HepG2 (cell line): ENCODE measurements around the gene BBS12. TPM values are rescaled to one million over a fixed set of nuclear protein-coding genes. Genes with fewer than 3 reads are reported as not detected.
"Not testable (repeated sequence)": the region's sequence is repeated elsewhere in the genome, so short reads cannot be mapped to it uniquely, and the experiment has no call there.

Source experiments
- ATAC-seq: fragments of 200-7000 bp; cut with Tn5 transposase; 3 replicates; pipeline ENCODE4 v1.9.1; 2020; ENCODE audit warnings: mild to moderate bottlenecking, moderate library complexity
- BruUV-seq: library from RNA; stranded (reverse); fragments of 400-500 nt; replicated peaks from 2 replicates; lab custom pipeline; 2021; lab: Mats Ljungman, UMichigan
- CTCF ChIA-PET: fragments of 300-600 bp; formaldehyde crosslinking; extraction: SDS; loops from one replicate; lab custom pipeline; 2021; ENCODE audit warnings: low total read pairs, inconsistent platforms, low intra/inter-chr PET ratio; lab: Yijun Ruan, JAX
- POLR2A ChIA-PET: fragments of 350-600 bp; sonication (Branson Sonifier 250); formaldehyde crosslinking; loops from one replicate; lab custom pipeline; 2020; ENCODE audit warnings: antibody characterized with exemption, inconsistent platforms; lab: Yijun Ruan, JAX
- DNase-seq: peaks from one replicate; pipeline ENCODE4 v3.0.0-alpha.2; 2015; ENCODE audit warnings: low spot score
- FAIRE-seq: peaks from 3 replicates; lab custom pipeline; 2011; peaks lifted over from hg19 to GRCh38; lab: Jason Lieb, UNC
- H2AFZ ChIP-seq: one replicate; pipeline ENCODE4 v1.6.1; 2011; ENCODE audit warnings: low read length, inconsistent platforms
- H3K27ac ChIP-seq: fragments of 300-600 bp; 3 replicates; pipeline ENCODE4 v1.8.0; 2011; ENCODE audit warnings: mixed run types, mild to moderate bottlenecking, mixed read lengths, low read length, inconsistent platforms; ENCODE audit not compliant: insufficient read depth; ENCODE audit errors: extremely low read length
- H3K27me3 ChIP-seq, 2 experiments: fragments of 200-600 bp in 1 of 2; 2 replicates in 1 of 2; 3 replicates in 1 of 2; pipeline versions ENCODE4 v1.6.0 to v1.8.0; 2011; ENCODE audit warnings: low read length in 2 of 2, mild to moderate bottlenecking in 2 of 2, moderate library complexity in 2 of 2, inconsistent platforms in 1 of 2; ENCODE audit not compliant: insufficient read depth in 2 of 2, control insufficient read depth in 1 of 2
- H3K36me3 ChIP-seq, 2 experiments: fragments of 200-600 bp in 1 of 2; replicated peaks in 1 of 2; 2 replicates in 1 of 2; 3 replicates in 1 of 2; pipeline versions ENCODE4 v1.5.1 to v1.8.0; 2011; ENCODE audit warnings: low read length in 2 of 2, inconsistent platforms in 1 of 2; ENCODE audit not compliant: insufficient read depth in 2 of 2, control insufficient read depth in 1 of 2
- H3K4me1 ChIP-seq: 2 replicates; pipeline ENCODE4 v1.5.1; 2012; ENCODE audit warnings: low read length, inconsistent platforms; ENCODE audit not compliant: insufficient read depth
- H3K4me2 ChIP-seq: 2 replicates; pipeline ENCODE4 v1.6.0; 2011; ENCODE audit warnings: low read depth, low read length, inconsistent platforms
- H3K4me3 ChIP-seq, 3 experiments: fragments of 200-600 bp in 1 of 3; sonication (generic), shearing (Covaris generic) in 1 of 3; replicated peaks in 1 of 3; 2 replicates each; pipeline ENCODE4 v1.5.1; 2011 to 2016; ENCODE audit warnings: low read length in 3 of 3, inconsistent platforms in 2 of 3, low read depth in 2 of 3, mild to moderate bottlenecking in 2 of 3, control low read depth in 1 of 3, mixed read lengths in 1 of 3; ENCODE audit not compliant: insufficient read depth in 1 of 3
- H3K79me2 ChIP-seq: one replicate; pipeline ENCODE4 v1.6.1; 2011; ENCODE audit warnings: low read length, inconsistent platforms; ENCODE audit not compliant: insufficient read depth
- H3K9ac ChIP-seq: 2 replicates; pipeline ENCODE4 v1.6.0; 2011; ENCODE audit warnings: mild to moderate bottlenecking, low read depth, low read length, inconsistent platforms; ENCODE audit not compliant: insufficient read depth
- H3K9me3 ChIP-seq: 2 replicates; pipeline ENCODE4 v1.5.1; 2012; ENCODE audit warnings: mild to moderate bottlenecking, low read length
- H4K20me1 ChIP-seq: 2 replicates; pipeline ENCODE4 v1.6.0; 2011; ENCODE audit warnings: inconsistent platforms, mild to moderate bottlenecking, low read length, moderate library complexity; ENCODE audit not compliant: insufficient read depth
- BRD4 ChIP-seq: sonication (generic); formaldehyde crosslinking; IDR thresholded peaks from 2 replicates; pipeline ENCODE4 v1.4.0; 2020; ENCODE audit warnings: missing genetic modification reagents
- EZH2 ChIP-seq: conservative IDR thresholded peaks from 2 replicates; pipeline ENCODE4 v1.6.1; 2012; ENCODE audit warnings: mild to moderate bottlenecking, low read depth, low read length, moderate library complexity
- RFXANK ChIP-seq: IDR thresholded peaks from 2 replicates; pipeline ENCODE4 v1.6.1; 2016
- ZSCAN31 ChIP-seq: sonication (generic); formaldehyde crosslinking; IDR thresholded peaks from 2 replicates; pipeline ENCODE4 v1.5.0; 2020; ENCODE audit warnings: low read depth, mild to moderate bottlenecking, missing genetic modification reagents
- WGBS: methylation state at CpG from one replicate; pipeline ENCODE4 v1.1.6; 2017; ENCODE audit warnings: low lambda C conversion rate; 5-methylcytosine and 5-hydroxymethylcytosine counted together
- in situ Hi-C: cut with HindIII; loops from 2 replicates; pipeline ENCODE4 v1.10.0; 2017; ENCODE audit warnings: low pct_unique_long_range_greater_than_20kb; ENCODE audit not compliant: extremely low pct_ligation_motif_present
- intact Hi-C: fragments of 100-400 bp; cut with micrococcal nuclease; formaldehyde crosslinking; loops from one replicate; pipeline ENCODE4 v1.10.0; 2022; ENCODE audit not compliant: unreplicated experiment
- polyA plus RNA-seq, 8 experiments: library from polyadenylated mRNA; depleted of rRNA in 3 of 8; stranded (reverse) in 7 of 8; unstranded in 1 of 8; fragments of >200 nt; fragmentation: Illumina TruSeq in 4 of 8; extraction: Trizol in 4 of 8; gene quantifications; 2 replicates each; pipeline versions ENCODE4 v1.2.1 to v1.2.3, GENCODE V29; 2011 to 2016; ENCODE audit warnings: low read depth in 4 of 8, missing spikeins in 1 of 8, mixed read lengths in 1 of 8; ENCODE audit not compliant: insufficient read depth in 1 of 8
- total RNA-seq, 5 experiments: library from RNA; depleted of rRNA; stranded (reverse); fragments of >200 nt; fragmentation: Illumina TruSeq; extraction: Trizol; gene quantifications; 2 replicates each; pipeline ENCODE4 v1.2.3, GENCODE V29; 2016; ENCODE audit warnings: low read depth in 1 of 5

Gene BBS12
- total and polyA plus RNA-seq, 2 of the 13 experiments (the other 11 are each of a cell fraction or from before 2014, with no cell fraction given) = 0.32 to 1.7 TPM

DNA sequence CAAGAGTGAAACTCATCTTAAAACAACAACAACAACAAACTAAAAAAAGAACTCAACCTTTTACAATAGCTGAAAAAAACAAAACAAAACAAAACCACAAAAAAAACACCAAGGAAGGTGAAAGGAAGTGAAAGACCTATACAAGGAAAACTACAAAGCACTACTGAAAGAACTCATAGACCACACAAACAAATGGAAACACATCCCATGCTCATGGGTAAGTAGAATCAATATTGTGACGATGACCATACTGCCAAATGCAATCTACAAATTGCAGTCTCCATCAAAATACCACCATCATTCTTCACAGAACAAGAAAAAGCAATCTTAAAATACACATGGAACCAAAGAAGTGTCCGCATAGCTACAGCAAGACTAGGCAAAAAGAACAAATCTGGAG is 52.6 kb downstream of the BBS12 start:
- intact Hi-C loops (no loop called here), in situ Hi-C loops (no loop called here)
- Histone ChIP-seq H3K4me1 (peaks cover 15% of the 10 kb centered on the region), H3K79me2 (no peaks in the 10 kb centered on the region), H3K27ac (no peak overlapping the region), H3K9ac (no peak overlapping the region), H3K36me3 (no peaks in the 10 kb centered on the region), H3K4me2 (no peak overlapping the region), H3K4me3 (no peak overlapping the region), H4K20me1 (no peaks in the 10 kb centered on the region), H3K9me3 (no peaks in the 10 kb centered on the region), H2AFZ (no peak overlapping the region), H3K27me3 (no peaks in the 10 kb centered on the region)
- FAIRE-seq = no peak
- TF ChIP-seq RFXANK (CRISPR knock-in tag) (no peak), EZH2 (no peak), BRD4 (CRISPR knock-in tag) (no peak), ZSCAN31 (no peak)
- BruUV-seq = no TSS peak
- WGBS = 97% methylated on average over 2 of the region's 2 CpGs
- DNase-seq = no peak
- no peak for ATAC-seq
- CTCF ChIA-PET = no interaction called here
- POLR2A ChIA-PET = no interaction called here

DNA sequence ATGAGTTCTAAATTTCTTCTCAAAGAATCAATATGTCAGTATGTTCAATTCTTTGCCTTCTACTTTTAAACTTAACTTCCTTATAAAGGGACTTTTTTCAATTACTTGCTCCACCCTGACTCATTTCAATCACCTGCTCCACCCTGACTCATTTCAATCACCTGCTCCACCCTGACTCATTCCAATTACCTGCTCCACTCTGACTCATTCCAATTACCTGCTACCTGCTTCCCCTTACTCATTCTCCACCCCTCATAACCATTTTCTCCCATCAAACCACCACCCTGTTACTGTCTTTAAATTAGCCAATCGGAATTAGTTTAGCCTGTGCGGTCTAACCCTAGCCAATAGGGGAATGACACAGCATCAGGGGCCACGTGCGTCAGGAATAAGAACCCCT is 53.8 kb downstream of the BBS12 start:
- H3K9ac ChIP-seq, H3K36me3 ChIP-seq, H3K4me2 ChIP-seq, in situ Hi-C loops, ATAC-seq, H2AFZ ChIP-seq, CTCF ChIA-PET, H3K27me3 ChIP-seq, BruUV-seq, H4K20me1 ChIP-seq, H3K4me3 ChIP-seq, H3K79me2 ChIP-seq, H3K9me3 ChIP-seq, FAIRE-seq, H3K27ac ChIP-seq, POLR2A ChIA-PET, DNase-seq, intact Hi-C loops: not testable (repeated sequence)
- H3K4me1 ChIP-seq = peaks cover 15% of the 10 kb centered on the region
- WGBS = 89% methylated on average over 4 of the region's 4 CpGs

DNA sequence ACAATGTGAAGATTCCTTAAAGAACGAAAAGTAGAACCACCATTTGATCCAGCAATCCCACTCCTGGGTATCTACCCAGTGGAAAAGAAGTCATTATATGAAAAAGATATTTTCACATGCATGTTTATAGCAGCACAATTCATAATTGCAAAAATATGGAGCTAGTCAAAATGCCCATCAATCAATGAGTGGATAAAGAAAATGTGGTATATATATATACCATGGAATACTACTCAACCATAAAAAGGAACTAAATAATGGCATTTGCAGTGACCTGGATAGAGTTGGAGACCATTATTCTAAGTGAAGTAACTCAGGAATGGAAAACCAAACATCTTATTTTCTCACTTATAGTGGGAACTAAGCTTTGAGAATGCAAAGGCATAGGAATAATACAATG is 54.4 kb downstream of the BBS12 start:
- ATAC-seq, CTCF ChIA-PET, H3K4me3 ChIP-seq, H2AFZ ChIP-seq, FAIRE-seq, POLR2A ChIA-PET, H3K9me3 ChIP-seq, DNase-seq, H3K4me2 ChIP-seq, H3K27me3 ChIP-seq, H4K20me1 ChIP-seq, H3K36me3 ChIP-seq, in situ Hi-C loops, BruUV-seq, H3K9ac ChIP-seq, H3K27ac ChIP-seq, H3K79me2 ChIP-seq, intact Hi-C loops: not testable (repeated sequence)
- peaks cover 15% of the 10 kb centered on the region for H3K4me1 ChIP-seq
- WGBS = 62% methylated on average over 1 of the region's 1 CpG
